22Rv1 (cell line): Measurements from ENCODE around the gene UGT1A5.

ENCODE experiments used
- CTCF ChIP-seq: fragments of 450-650 bp; IDR thresholded peaks from 2 replicates; pipeline ENCODE4 v1.5.1; 2017; ENCODE audit warnings: mild to moderate bottlenecking
- ZFX ChIP-seq: fragments of 450-650 bp; IDR thresholded peaks from 2 replicates; pipeline ENCODE4 v1.6.1; 2017; ENCODE audit warnings: antibody characterized with exemption, borderline replicate concordance

- no peak for TF ChIP-seq CTCF
- no peak for TF ChIP-seq ZFX
Measured at GRCh38 chr2:233775414-233775813, 62.7 kb downstream of the UGT1A5 start.
